Neural cell (in vitro differentiated cells): ENCODE results near the gene ARHGAP6.

Experiments
- EP300 ChIP-seq: fragments of 450-650 bp; conservative IDR thresholded peaks from 2 replicates; pipeline ENCODE4 v1.6.1; 2014; ENCODE audit warnings: antibody characterized with exemption, mild to moderate bottlenecking, moderate library complexity; ENCODE audit not compliant: poor library complexity, severe bottlenecking
- POLR2AphosphoS5 ChIP-seq: IDR thresholded peaks from 2 replicates; pipeline ENCODE4 v1.6.1; 2012
- TF ChIP-seq, protein P1 (sequence below): fragments of 450-650 bp; IDR thresholded peaks from 2 replicates; pipeline ENCODE4 v1.5.1; 2014; ENCODE audit warnings: antibody characterized with exemption, mild to moderate bottlenecking, moderate library complexity; ENCODE audit not compliant: poor library complexity, severe bottlenecking

DNA sequence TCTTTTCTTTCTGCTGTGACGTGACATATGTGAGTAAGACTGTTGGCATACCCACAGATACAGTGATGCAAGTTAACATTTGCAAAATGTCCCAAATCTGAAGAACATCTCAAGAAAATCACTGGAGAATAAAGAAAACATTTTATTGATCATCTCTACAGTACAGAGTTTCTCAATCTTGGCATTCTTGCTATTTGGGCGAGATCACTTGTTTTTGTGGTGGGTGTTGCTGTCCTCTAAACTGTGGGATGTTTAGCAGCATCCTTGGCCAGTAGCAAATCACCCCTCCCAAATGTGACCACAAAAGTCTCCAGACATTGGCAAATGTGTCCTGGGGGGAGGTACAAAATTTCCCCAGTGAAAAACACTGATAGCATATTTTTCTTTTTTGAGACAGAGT lies 343.7 kb downstream of the ARHGAP6 start:
- TF ChIP-seq, protein P1, sequence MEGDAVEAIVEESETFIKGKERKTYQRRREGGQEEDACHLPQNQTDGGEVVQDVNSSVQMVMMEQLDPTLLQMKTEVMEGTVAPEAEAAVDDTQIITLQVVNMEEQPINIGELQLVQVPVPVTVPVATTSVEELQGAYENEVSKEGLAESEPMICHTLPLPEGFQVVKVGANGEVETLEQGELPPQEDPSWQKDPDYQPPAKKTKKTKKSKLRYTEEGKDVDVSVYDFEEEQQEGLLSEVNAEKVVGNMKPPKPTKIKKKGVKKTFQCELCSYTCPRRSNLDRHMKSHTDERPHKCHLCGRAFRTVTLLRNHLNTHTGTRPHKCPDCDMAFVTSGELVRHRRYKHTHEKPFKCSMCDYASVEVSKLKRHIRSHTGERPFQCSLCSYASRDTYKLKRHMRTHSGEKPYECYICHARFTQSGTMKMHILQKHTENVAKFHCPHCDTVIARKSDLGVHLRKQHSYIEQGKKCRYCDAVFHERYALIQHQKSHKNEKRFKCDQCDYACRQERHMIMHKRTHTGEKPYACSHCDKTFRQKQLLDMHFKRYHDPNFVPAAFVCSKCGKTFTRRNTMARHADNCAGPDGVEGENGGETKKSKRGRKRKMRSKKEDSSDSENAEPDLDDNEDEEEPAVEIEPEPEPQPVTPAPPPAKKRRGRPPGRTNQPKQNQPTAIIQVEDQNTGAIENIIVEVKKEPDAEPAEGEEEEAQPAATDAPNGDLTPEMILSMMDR: no peak
- TF ChIP-seq POLR2AphosphoS5 (no peak), EP300 (no peak)
